Measurements from ENCODE around the gene CRTC3. TPM values are rescaled to one million over a fixed set of nuclear protein-coding genes. Genes with fewer than 3 reads are reported as not detected.

CRTC3 gene
- total and polyA plus RNA-seq, 11 donors = 12.0 to 42.2 (median 24.0) TPM

- ATAC-seq = no peak
Observed at GRCh38 chr15:90598679-90599078, 69.0 kb downstream of the CRTC3 start.

GRCh38 chr15:90599116-90599515 is 69.4 kb downstream of the CRTC3 start:
- H3K4me1 ChIP-seq = peaks cover 8 to 49% (median 30%) of the 10 kb centered on the region in 12 donors
- H3K9me3 ChIP-seq = no peaks in the 10 kb centered on the region
- no peaks in the 10 kb centered on the region for H3K27me3 ChIP-seq
- 63 to 76% (median 68%) methylated on average over 4 of the region's 4 CpGs for WGBS, 4 donors
- peak overlapping the region in 2 of 12 donors; percentile 64 to 87 for H3K27ac ChIP-seq
- intact Hi-C loops (cut with DNase I) = loop anchor here in 8 of 10 donors (5.0 to 10.0 kb wide), 5 partner anchors 37 to 274 kb away; partner anchors contain the start of gene CRTC3 (in 1 of the 8)
- DNase-seq = no peak
- peaks cover 0 to 58% (median 28%) of the 10 kb centered on the region in 9 donors for H3K36me3 ChIP-seq
- H3K4me3 ChIP-seq = no peak overlapping the region
- ATAC-seq = no peak
- TF ChIP-seq CTCF (IDR thresholded peaks at IDR 0.05) (no peak), POLR2A (IDR thresholded peaks at IDR 0.05) (no peak)

More at GRCh38 chr15:90598679-90599078, 69.0 kb downstream of the CRTC3 start:
- WGBS, 4 donors = 90 to 93% (median 91%) methylated on average over 10 of the region's 10 CpGs
- Histone ChIP-seq H3K27ac (peak overlapping the region in 10 of 12 donors; percentile 25 to 87 (median 66)), H3K4me3 (no peak overlapping the region), H3K9me3 (no peaks in the 10 kb centered on the region), H3K36me3 (peaks cover 0 to 58% (median 27%) of the 10 kb centered on the region in 9 donors), H3K27me3 (no peaks in the 10 kb centered on the region), H3K4me1 (peaks cover 8 to 53% (median 32%) of the 10 kb centered on the region in 12 donors)
- intact Hi-C loops (cut with DNase I) = loop anchor here in 8 of 10 donors (5.0 to 10.0 kb wide), 5 partner anchors 36 to 274 kb away; partner anchors contain the start of gene CRTC3 (in 1 of the 8)
- TF ChIP-seq CTCF (IDR thresholded peaks at IDR 0.05) (no peak), POLR2A (IDR thresholded peaks at IDR 0.05) (no peak)
- no peak for DNase-seq

- TF ChIP-seq POLR2A (IDR thresholded peaks at IDR 0.05) (no peak), CTCF (IDR thresholded peaks at IDR 0.05) (no peak)
- WGBS, 4 donors = 72 to 84% (median 81%) methylated on average over 6 of the region's 6 CpGs
- intact Hi-C loops (cut with DNase I) = loop anchor here in 8 of 10 donors (5.0 to 10.0 kb wide), 5 partner anchors 37 to 275 kb away; partner anchors contain the start of gene CRTC3 (in 1 of the 8)
- Histone ChIP-seq H3K27me3 (no peaks in the 10 kb centered on the region), H3K4me3 (no peak overlapping the region), H3K4me1 (peaks cover 8 to 43% (median 26%) of the 10 kb centered on the region in 12 donors), H3K9me3 (no peaks in the 10 kb centered on the region), H3K27ac (no peak overlapping the region), H3K36me3 (peaks cover 0 to 58% (median 31%) of the 10 kb centered on the region in 9 donors)
- ATAC-seq (no peak), DNase-seq (no peak)
Observed at GRCh38 chr15:90599644-90600043, 69.9 kb downstream of the CRTC3 start.

GRCh38 chr15:90600954-90601353 is 71.2 kb downstream of the CRTC3 start:
- 93 to 98% (median 93%) methylated on average over 7 of the region's 7 CpGs for WGBS, 4 donors
- H3K27me3 ChIP-seq = no peaks in the 10 kb centered on the region
- no peaks in the 10 kb centered on the region for H3K9me3 ChIP-seq
- no peak overlapping the region for H3K4me3 ChIP-seq
- DNase-seq (no peak), ATAC-seq (no peak)
- peaks cover 8 to 33% (median 23%) of the 10 kb centered on the region in 12 donors for H3K4me1 ChIP-seq
- H3K27ac ChIP-seq = no peak overlapping the region
- intact Hi-C loops (cut with DNase I) = loop anchor here in 2 of 10 donors (10.0 kb wide), 1 partner anchor 276 kb away; no protein-coding TSS in a partner anchor
- peaks cover 0 to 62% (median 39%) of the 10 kb centered on the region in 9 donors for H3K36me3 ChIP-seq
- TF ChIP-seq POLR2A (IDR thresholded peaks at IDR 0.05) (no peak), CTCF (IDR thresholded peaks at IDR 0.05) (no peak)
